ENCODE measurements around the gene ANKRD52. TPM values are rescaled to one million over a fixed set of nuclear protein-coding genes. Genes with fewer than 3 reads are reported as not detected.

The ANKRD52 gene
- total and polyA plus RNA-seq, 2 experiments from 2014 or later = 20.3 to 25.2 TPM

DNA sequence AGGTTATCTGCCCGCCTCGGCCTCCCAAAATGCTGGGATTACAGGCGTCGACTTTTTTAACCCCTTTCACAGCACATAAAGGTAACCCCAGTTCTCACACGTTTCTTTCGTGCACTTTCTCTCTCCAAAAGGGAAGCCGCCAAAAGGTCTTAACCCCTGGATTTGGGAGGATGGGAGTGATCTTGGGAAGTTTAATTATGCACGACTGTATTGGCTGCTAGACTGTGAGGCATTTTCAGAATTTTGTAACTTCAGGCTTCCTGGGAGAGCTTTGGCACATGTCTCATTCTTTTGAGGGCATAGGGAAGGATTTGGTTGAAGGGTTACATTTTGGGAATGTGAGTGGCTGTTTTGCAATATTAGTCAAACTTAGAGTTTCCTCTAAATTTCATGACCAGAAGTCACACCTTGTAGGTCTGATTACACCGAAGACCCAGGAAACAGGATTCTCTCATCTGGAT is 67.5 kb downstream of the ANKRD52 start:
- Histone ChIP-seq H3K9me2 (ENCODE audit: insufficient read depth) (no peaks in the 10 kb centered on the region), H3K36me3 (ENCODE audit: insufficient read depth) (peaks cover 9% of the 10 kb centered on the region; the same call in 1 of the 2 replicates), H3K4me1 (ENCODE audit: insufficient read depth) (peaks cover 12% of the 10 kb centered on the region), H3K79me2 (replicated peaks; ENCODE audit: insufficient read depth) (peaks cover 31% of the 10 kb centered on the region), H3F3A (replicated peaks; ENCODE audit: low read depth) (peaks cover 16% of the 10 kb centered on the region; the same call in 1 of the 2 replicates), H4K20me1 (replicated peaks; ENCODE audit: insufficient read depth) (peaks cover 13% of the 10 kb centered on the region), H3K27ac (ENCODE audit: low read depth) (peak overlapping the region; percentile 33), H3K4me3 (peak overlapping the region; percentile 100), H3K4me2 (peak overlapping the region; percentile 97), H3K27me3 (ENCODE audit: insufficient read depth) (no peaks in the 10 kb centered on the region), H2AFZ (peak overlapping the region; percentile 1)
- peaks cover 29% of the 10 kb centered on the region for H3K4me1 Mint-ChIP-seq
- peak overlapping the region; percentile 99 for H3K4me3 Mint-ChIP-seq
- TF ChIP-seq STAT1 (IDR thresholded peaks at IDR 0.05; ENCODE audit: unreplicated experiment) = no peak
- TF ChIP-seq EZH2phosphoT487 (IDR thresholded peaks at IDR 0.05; ENCODE audit: unreplicated experiment) = no peak
- TF ChIP-seq ZNF114 (CRISPR knock-in tag; IDR thresholded peaks at IDR 0.05) = no peak
- no peak for TF ChIP-seq REST (IDR thresholded peaks at IDR 0.05; ENCODE audit: unreplicated experiment)
- TF ChIP-seq NANOG (IDR thresholded peaks at IDR 0.05; ENCODE audit: borderline replicate concordance) = no peak
- no peak for TF ChIP-seq ZNF462 (CRISPR knock-in tag; IDR thresholded peaks at IDR 0.05)
- TF ChIP-seq EZH2 (IDR thresholded peaks at IDR 0.05; ENCODE audit: low read depth, unreplicated experiment) = no peak
- TF ChIP-seq, protein P1, sequence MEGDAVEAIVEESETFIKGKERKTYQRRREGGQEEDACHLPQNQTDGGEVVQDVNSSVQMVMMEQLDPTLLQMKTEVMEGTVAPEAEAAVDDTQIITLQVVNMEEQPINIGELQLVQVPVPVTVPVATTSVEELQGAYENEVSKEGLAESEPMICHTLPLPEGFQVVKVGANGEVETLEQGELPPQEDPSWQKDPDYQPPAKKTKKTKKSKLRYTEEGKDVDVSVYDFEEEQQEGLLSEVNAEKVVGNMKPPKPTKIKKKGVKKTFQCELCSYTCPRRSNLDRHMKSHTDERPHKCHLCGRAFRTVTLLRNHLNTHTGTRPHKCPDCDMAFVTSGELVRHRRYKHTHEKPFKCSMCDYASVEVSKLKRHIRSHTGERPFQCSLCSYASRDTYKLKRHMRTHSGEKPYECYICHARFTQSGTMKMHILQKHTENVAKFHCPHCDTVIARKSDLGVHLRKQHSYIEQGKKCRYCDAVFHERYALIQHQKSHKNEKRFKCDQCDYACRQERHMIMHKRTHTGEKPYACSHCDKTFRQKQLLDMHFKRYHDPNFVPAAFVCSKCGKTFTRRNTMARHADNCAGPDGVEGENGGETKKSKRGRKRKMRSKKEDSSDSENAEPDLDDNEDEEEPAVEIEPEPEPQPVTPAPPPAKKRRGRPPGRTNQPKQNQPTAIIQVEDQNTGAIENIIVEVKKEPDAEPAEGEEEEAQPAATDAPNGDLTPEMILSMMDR (conservative IDR thresholded peaks at IDR 0.05; ENCODE audit: low read depth in 2 of 2) = no peak
- H3K27ac Mint-ChIP-seq = peak overlapping the region; percentile 98
- peaks cover 6% of the 10 kb centered on the region; the same call in 2 of the 3 replicates for H3K9me3 Mint-ChIP-seq
- H3K36me3 Mint-ChIP-seq (ENCODE audit: low read depth) = peaks cover 44% of the 10 kb centered on the region
- peaks cover 15% of the 10 kb centered on the region for H3K27me3 Mint-ChIP-seq (ENCODE audit: insufficient read depth, low read depth, poor library complexity)
- peak; percentile 48 for DNase-seq (ENCODE audit: low spot score)
- no peak; the same call in 2 of the 3 replicates for ATAC-seq
